ENCODE results near the gene LAMC3. TPM values are rescaled to one million over a fixed set of nuclear protein-coding genes. Genes with fewer than 3 reads are reported as not detected.
"Not testable (repeated sequence)": the region's sequence is repeated elsewhere in the genome, so short reads cannot be mapped to it uniquely, and the experiment has no call there.

Gene LAMC3
- total and polyA plus RNA-seq, 2 experiments from 2014 or later, result 5.4 to 14.0 TPM

GRCh38 chr9:131033269-131034224 is 24.6 kb downstream of the LAMC3 start:
- H3K4me1 ChIP-seq (ENCODE audit: low read depth), result peaks cover 15% of the 10 kb centered on the region
- no peak for DNase-seq (ENCODE audit: low read depth in 1 of 2, low spot score in 1 of 2)
- no peak overlapping the region for H3K4me3 ChIP-seq
- no peak for TF ChIP-seq CTCF (IDR thresholded peaks at IDR 0.05; ENCODE audit: low read depth, low read length)
- H3K36me3 ChIP-seq, result no peaks in the 10 kb centered on the region
- H3K27ac ChIP-seq, result no peak overlapping the region
- no peaks in the 10 kb centered on the region for H3K9me3 ChIP-seq (ENCODE audit: low read depth)
- H3K27me3 ChIP-seq, result no peaks in the 10 kb centered on the region

- Histone ChIP-seq H3K27ac (no peak overlapping the region), H3K27me3 (no peaks in the 10 kb centered on the region), H3K9me3 (ENCODE audit: low read depth) (no peaks in the 10 kb centered on the region), H3K36me3 (no peaks in the 10 kb centered on the region), H3K4me1 (ENCODE audit: low read depth) (peaks cover 15% of the 10 kb centered on the region), H3K4me3 (no peak overlapping the region)
- no peak for TF ChIP-seq CTCF (IDR thresholded peaks at IDR 0.05; ENCODE audit: low read depth, low read length)
- no peak for DNase-seq (ENCODE audit: low read depth in 1 of 2, low spot score in 1 of 2)
Observed at GRCh38 chr9:131034268-131034667, 25.3 kb downstream of the LAMC3 start.

GRCh38 chr9:131034749-131035148 is 25.8 kb downstream of the LAMC3 start:
- H3K27ac ChIP-seq; H3K4me3 ChIP-seq; H3K27me3 ChIP-seq; H3K9me3 ChIP-seq (ENCODE audit: low read depth); DNase-seq (ENCODE audit: low read depth in 1 of 2, low spot score in 1 of 2); H3K36me3 ChIP-seq: not testable (repeated sequence)
- peaks cover 15% of the 10 kb centered on the region for H3K4me1 ChIP-seq (ENCODE audit: low read depth)

- Histone ChIP-seq H3K4me3 (no peak overlapping the region), H3K9me3 (ENCODE audit: low read depth) (no peaks in the 10 kb centered on the region), H3K4me1 (ENCODE audit: low read depth) (peaks cover 15% of the 10 kb centered on the region), H3K36me3 (no peaks in the 10 kb centered on the region), H3K27me3 (no peaks in the 10 kb centered on the region), H3K27ac (no peak overlapping the region)
- no peak for DNase-seq (ENCODE audit: low read depth in 1 of 2, low spot score in 1 of 2)
- TF ChIP-seq CTCF (IDR thresholded peaks at IDR 0.05; ENCODE audit: low read depth, low read length), result no peak
Observed at GRCh38 chr9:131035548-131035947, 26.6 kb downstream of the LAMC3 start.

- DNase-seq (ENCODE audit: low read depth in 1 of 2, low spot score in 1 of 2), result no peak
- H3K4me3 ChIP-seq, result no peak overlapping the region
- no peak for TF ChIP-seq CTCF (IDR thresholded peaks at IDR 0.05; ENCODE audit: low read depth, low read length)
- H3K36me3 ChIP-seq, result no peaks in the 10 kb centered on the region
- H3K9me3 ChIP-seq (ENCODE audit: low read depth), result no peaks in the 10 kb centered on the region
- H3K27ac ChIP-seq, result no peak overlapping the region
- no peaks in the 10 kb centered on the region for H3K27me3 ChIP-seq
- H3K4me1 ChIP-seq (ENCODE audit: low read depth), result peaks cover 15% of the 10 kb centered on the region
Observed at GRCh38 chr9:131036071-131036470, 27.1 kb downstream of the LAMC3 start.
